Caki2 (cell line): Measurements from ENCODE around the gene RNF213. TPM values are rescaled to one million over a fixed set of nuclear protein-coding genes. Genes with fewer than 3 reads are reported as not detected.
"Not testable (repeated sequence)": the region's sequence is repeated elsewhere in the genome, so short reads cannot be mapped to it uniquely, and the experiment has no call there.

Experiments
- DNase-seq: peaks from one replicate; pipeline ENCODE4 v3.0.0-alpha.2; 2015; ENCODE audit warnings: low read depth
- in situ Hi-C: cut with HindIII; loops from 2 replicates; pipeline ENCODE4 v1.10.0; 2016; ENCODE audit warnings: low sequenced_read_pairs, low pct_unique_long_range_greater_than_20kb, mixed read lengths
- total RNA-seq: library from RNA; depleted of rRNA; stranded (reverse); fragments of >200 nt; shearing (Covaris generic); gene quantifications from 2 replicates; pipeline ENCODE4 v1.2.3, GENCODE V29; 2014; ENCODE audit warnings: low replicate concordance

The RNF213 gene
- total RNA-seq, 1 experiment from 2014 or later: 49.8 TPM

DNA sequence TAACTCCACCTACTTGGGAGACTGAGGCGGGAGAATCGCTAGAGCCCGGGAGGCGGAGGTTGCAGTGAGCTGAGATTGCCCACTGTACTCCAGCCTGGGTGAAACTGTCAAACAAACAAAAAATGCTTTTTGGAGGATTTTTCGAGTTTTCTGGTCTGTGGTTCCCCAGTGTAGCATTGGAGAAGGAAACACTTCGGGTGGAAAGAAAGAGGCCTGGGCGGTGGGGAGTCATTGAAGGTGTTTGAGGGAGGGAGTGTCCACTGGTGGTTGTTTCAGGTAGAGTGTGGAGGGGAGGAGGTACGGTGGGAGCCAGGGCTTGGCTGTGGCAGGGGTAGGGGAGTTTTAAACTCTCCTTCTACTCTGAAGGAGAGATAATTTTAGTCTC lies 1.2 kb downstream of the RNF213 start:
- DNase-seq: no peak

DNA sequence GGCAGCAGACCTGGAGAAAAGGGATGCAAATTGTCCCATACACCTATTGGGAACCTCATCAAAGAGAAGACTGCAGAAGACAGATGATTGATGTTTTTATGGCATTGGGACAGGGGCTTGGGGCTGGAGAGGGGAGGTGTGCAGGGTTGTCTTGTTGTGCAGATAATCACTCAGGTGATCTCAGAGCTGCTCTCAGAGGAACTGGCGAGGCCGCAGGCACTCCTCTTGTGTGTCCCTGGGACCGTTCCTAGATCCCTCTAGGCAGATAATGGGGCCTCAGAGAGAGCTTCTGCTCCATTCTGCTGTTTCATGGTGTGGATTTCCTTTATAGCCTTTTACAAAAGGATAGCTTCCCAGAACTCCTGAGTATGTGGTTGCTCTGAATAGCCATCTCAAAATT lies 1.6 kb downstream of the RNF213 start:
- in situ Hi-C loops: no loop called here
- DNase-seq: no peak

More for the DNA sequence above, 1.2 kb downstream of the RNF213 start:
- in situ Hi-C loops: no loop called here

GRCh38 chr17:80262775-80263244 lies 2.2 kb downstream of the RNF213 start:
- no peak for DNase-seq
- in situ Hi-C loops: no loop called here

DNA sequence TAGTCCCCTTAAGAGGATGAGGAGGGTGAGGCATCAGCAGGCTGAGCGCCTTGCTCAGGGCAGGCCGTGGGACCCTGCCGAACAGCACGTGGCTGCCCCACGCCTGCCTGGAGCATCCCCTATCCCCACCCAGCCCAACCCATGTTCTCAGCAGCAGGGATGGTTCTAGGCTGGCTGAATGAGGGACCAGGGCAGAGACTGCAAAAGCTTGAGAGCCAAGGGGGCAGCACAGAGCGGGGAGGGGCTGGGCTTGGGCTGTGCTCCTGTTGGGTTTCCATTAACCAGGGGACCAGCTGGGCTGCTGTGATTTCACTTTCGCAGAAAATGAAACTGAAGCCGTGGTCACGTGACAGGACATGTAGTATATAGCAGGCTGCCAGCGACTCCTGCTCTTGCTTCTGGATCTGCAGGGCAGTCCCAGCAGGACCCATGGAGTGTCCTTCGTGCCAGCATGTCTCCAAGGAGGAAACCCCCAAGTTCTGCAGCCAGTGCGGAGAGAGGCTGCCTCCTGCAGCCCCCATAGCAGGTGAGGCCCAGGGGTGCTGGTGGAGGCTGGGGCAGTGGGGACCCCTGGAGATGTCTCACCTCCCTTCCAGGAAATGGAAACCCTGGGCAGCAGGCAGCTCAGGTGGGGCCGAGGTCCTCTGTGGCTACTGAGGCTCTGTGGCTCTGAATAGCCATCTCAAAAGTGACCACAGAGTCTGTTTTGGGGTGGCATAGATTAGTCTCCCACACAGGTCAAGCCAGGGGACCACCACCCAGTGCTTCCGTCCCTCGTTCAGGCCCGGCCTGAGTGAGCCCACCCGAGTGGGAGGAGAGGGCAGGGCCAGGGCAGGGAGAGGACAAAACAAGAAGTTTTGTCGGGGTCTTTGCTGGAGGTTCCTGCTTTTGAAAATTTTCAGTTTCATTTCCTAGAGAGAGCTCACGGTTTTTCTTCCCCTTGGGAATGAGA lies 2.9 kb downstream of the RNF213 start:
- in situ Hi-C loops: no loop called here
- DNase-seq: peak; percentile 89

DNA sequence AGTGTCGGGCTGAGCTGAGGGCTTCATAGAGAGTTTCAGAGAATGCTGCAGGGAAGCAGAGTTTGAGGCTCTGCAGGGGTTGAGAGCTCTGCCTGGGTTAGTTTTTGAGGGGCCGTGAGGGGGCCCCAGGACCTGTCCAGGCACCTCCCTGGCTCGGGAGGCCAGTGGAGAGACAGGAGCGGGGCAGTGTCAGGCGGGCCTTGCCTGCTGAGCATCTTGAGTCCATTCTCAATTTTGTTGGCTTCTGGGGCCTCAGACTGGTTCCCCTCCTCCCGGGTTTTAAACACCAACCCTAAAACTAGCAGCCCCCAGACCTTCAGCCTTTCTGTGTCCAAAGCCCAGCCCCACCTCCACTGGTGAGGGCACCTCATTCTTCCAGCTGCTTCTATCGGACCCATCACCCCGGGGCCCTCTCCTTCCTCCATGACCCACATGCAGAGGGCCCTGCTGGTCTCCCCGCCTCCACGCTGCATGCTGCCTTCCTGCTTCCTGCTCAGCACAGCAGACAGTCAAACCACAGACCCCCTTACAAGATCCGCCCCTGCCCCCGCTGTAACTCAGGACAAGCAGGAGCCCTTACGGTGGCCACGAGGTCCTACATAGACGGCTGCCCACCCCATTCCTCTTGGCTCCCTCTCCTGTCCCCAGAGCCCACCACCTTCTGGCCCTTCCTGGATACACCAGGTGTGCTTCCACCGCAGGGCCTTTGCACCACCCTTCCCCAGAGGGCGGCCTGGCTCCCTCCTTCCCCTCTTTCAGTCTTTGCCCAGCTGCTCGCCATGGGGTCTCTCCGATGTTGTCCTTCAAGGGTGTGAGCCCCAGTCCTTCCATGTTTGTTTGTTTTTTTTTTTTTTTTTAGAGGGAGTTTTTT lies 3.8 kb downstream of the RNF213 start:
- in situ Hi-C loops: no loop called here
- no peak for DNase-seq

DNA sequence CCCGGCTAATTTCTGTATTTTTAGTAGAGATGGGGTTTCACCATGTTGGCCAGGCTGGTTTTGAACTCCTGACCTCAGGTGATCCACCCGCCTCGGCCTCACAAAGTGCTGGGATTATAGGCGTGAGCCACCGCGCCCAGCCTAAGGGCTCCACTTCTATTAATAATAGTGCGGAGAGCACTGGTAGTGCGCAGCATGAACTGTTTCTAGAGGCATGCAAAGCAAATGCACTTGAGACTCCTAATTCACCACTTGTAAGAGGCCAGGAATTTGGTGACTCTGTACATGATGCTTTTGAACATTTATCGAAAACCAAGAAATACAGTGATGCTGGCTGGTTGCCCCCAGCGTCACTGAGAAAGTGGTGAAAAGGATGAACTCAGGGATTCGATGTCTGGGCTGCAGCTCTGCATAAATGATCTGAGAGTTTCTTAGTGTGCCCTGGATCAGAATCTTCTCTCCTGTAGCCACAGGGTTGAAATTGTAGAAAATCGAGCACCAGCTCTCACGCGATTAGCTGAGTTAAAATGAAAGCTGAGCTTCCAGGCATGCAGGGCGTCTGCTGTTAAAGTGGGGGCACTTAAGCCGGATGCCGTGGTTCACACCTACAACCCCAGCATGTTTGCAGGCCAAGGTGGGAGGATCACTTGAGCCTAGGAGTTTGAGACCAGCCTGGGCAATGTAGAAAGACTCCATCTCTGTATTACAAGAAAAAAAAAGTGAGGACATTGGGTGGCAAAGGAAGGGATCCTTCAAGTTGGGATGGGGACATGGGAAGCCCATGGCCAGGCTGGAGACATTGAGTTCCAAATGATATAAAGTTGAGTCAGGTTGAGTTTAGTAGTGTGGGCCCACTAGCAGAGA lies 4.8 kb downstream of the RNF213 start:
- in situ Hi-C loops: no loop called here
- DNase-seq: no peak

GRCh38 chr17:80267391-80267790 lies 6.7 kb downstream of the RNF213 start:
- no peak for DNase-seq
- in situ Hi-C loops: no loop called here

GRCh38 chr17:80268427-80268826 lies 7.8 kb downstream of the RNF213 start:
- in situ Hi-C loops: no loop called here
- no peak for DNase-seq

DNA sequence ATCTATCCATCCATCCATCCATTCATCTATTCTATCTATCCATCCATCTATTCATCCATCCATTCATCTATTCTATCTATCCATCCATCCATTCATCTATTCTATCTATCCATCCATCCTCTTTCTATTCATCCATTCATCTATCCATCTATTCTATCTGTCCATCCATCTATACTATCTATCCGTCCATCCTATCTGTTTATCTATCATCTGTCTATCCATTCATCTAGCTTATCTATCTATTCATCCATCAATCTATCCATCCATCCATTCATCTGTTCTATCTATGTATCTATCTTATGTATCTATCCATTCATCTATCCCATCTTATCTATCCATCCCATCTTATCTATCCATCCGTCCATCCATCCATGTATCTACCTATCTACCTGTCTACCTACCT lies 8.8 kb downstream of the RNF213 start:
- in situ Hi-C loops: no loop called here
- no peak for DNase-seq

- in situ Hi-C loops: no loop called here
- DNase-seq: no peak
Observed at GRCh38 chr17:80270104-80270503, 9.5 kb downstream of the RNF213 start.

- DNase-seq: peak; percentile 33
- in situ Hi-C loops: no loop called here
Observed at GRCh38 chr17:80270836-80271235, 10.2 kb downstream of the RNF213 start.

- no peak for DNase-seq
- in situ Hi-C loops: no loop called here
Observed at GRCh38 chr17:80272366-80272765, 11.7 kb downstream of the RNF213 start.

DNA sequence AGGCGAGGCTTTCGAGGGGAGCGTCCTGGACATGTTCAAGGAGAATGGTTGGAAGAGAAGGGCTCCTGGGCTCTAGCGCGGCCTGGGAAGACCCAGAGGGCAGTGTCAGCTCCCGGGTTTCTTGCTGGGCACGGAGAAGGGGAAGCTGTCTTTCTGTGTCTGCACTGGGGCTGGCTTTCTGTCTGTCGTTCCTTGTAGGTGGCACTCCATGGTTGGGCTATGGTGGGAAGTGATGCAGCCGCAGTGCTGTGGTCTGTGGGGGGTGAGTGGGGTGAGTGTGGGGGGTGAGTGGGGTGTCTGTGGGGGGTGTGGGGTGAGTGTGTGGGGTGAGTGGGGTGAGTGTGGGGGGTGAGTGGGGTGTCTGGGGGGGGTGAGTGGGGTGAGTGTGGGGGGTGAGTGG lies 13.7 kb downstream of the RNF213 start:
- in situ Hi-C loops: no loop called here
- DNase-seq: no peak

GRCh38 chr17:80274871-80275449 lies 14.3 kb downstream of the RNF213 start:
- DNase-seq: no peak

GRCh38 chr17:80275857-80276256 lies 15.2 kb downstream of the RNF213 start:
- DNase-seq, in situ Hi-C loops: not testable (repeated sequence)

More at GRCh38 chr17:80274871-80275449, 14.3 kb downstream of the RNF213 start:
- in situ Hi-C loops: no loop called here

- DNase-seq: no peak
- in situ Hi-C loops: no loop called here
Observed at GRCh38 chr17:80277751-80278671, 17.4 kb downstream of the RNF213 start.

DNA sequence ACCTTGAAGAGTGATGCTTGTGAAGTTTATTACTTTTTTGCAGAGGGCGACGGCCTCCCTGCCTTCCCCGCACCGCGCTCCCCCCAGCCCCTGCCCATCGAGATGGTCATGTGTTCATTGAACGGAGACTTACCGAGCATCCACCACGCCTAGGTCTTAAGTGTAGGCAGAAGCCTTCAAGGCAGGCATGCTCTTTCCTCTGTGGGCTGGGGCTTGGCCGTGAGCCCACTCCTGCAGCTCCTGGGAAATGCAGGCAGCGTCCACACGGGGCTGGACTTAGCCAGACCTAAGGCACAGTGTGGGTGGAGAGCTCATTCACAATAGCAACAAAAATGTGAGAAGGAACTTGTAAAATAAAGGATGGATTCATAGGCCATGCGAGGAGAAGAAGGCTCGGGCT lies 19.2 kb downstream of the RNF213 start:
- in situ Hi-C loops: no loop called here
- no peak for DNase-seq
